ENCODE data around the gene OR8S1.

GRCh38 chr12:48525332-48525731 lies at the start of gene OR8S1:
- TF ChIP-seq ZBTB33 (IDR thresholded peaks at IDR 0.05), result no peak
- TF ChIP-seq CTCF (IDR thresholded peaks at IDR 0.05; ENCODE audit: low read depth, low read length, missing input control), result no peak
- no peak for TF ChIP-seq YY1 (IDR thresholded peaks at IDR 0.05)
- TF ChIP-seq HNF4G (IDR thresholded peaks at IDR 0.05), result no peak
- TF ChIP-seq EGR1 (IDR thresholded peaks at IDR 0.05; ENCODE audit: low read depth in 2 of 2), result no peak
- no peak for TF ChIP-seq RXRA (IDR thresholded peaks at IDR 0.05)
- TF ChIP-seq SP1 (IDR thresholded peaks at IDR 0.05), result no peak
- TF ChIP-seq JUND (IDR thresholded peaks at IDR 0.05), result no peak
